ENCODE results near the gene STIM1. TPM values are rescaled to one million over a fixed set of nuclear protein-coding genes. Genes with fewer than 3 reads are reported as not detected.

STIM1 gene
- total RNA-seq, 1 donor from 2014 or later = 46.9 TPM

DNA sequence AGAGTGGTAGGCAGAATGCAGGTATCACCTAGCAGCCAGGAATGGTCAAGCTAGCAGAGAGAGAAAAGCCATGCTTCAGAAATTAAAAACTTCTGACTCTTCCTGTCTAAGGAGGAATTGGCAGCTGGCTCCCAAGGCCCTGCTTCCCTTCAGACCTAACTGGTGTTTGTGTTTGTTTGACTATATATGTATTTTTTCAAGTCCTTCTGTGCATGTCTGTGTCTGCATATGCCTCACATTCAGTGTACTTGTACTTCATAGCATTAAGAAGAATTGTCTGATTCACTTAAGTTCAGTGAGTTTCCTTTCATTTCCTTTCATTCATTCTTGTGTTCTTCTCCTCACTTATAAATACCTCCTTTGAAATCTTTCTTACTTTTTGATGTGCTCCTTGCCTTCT, 130.2 kb downstream of the STIM1 start:
- Mint-ChIP-seq H3K4me3 (ENCODE audit: unreplicated experiment) (no peak overlapping the region), H3K36me3 (ENCODE audit: unreplicated experiment) (peaks cover 4% of the 10 kb centered on the region), H3K9me3 (ENCODE audit: unreplicated experiment) (peaks cover 6% of the 10 kb centered on the region), H3K27ac (ENCODE audit: unreplicated experiment) (no peak overlapping the region), H3K27me3 (ENCODE audit: unreplicated experiment) (no peaks in the 10 kb centered on the region), H3K4me1 (ENCODE audit: unreplicated experiment) (peaks cover 15% of the 10 kb centered on the region)
- no peak for DNase-seq (ENCODE audit: extremely low spot score, unreplicated experiment)
- TF ChIP-seq, protein P1, sequence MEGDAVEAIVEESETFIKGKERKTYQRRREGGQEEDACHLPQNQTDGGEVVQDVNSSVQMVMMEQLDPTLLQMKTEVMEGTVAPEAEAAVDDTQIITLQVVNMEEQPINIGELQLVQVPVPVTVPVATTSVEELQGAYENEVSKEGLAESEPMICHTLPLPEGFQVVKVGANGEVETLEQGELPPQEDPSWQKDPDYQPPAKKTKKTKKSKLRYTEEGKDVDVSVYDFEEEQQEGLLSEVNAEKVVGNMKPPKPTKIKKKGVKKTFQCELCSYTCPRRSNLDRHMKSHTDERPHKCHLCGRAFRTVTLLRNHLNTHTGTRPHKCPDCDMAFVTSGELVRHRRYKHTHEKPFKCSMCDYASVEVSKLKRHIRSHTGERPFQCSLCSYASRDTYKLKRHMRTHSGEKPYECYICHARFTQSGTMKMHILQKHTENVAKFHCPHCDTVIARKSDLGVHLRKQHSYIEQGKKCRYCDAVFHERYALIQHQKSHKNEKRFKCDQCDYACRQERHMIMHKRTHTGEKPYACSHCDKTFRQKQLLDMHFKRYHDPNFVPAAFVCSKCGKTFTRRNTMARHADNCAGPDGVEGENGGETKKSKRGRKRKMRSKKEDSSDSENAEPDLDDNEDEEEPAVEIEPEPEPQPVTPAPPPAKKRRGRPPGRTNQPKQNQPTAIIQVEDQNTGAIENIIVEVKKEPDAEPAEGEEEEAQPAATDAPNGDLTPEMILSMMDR (IDR thresholded peaks at IDR 0.05) = no peak

DNA sequence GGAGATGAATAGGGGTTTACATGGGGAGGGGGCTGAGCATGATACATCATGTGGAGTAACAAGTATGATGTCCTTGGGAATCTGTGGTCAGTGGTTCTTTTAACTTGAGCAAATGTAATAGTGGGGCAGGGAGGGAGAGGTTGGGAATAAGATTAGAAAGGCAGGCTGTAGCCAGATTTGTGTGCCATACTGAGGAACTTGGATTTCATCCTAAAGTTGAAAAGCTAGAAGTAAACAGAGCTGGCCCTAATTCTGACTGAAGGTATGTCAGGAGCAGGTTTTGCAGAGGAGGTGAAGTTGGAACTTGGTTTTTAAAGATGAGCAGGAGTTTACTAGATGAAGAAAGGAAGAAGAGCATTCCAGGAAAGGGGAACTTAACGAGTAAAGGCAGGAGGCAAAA, 130.8 kb downstream of the STIM1 start:
- Mint-ChIP-seq H3K27me3 (ENCODE audit: unreplicated experiment) (no peaks in the 10 kb centered on the region), H3K27ac (ENCODE audit: unreplicated experiment) (no peak overlapping the region), H3K4me3 (ENCODE audit: unreplicated experiment) (no peak overlapping the region), H3K4me1 (ENCODE audit: unreplicated experiment) (peaks cover 12% of the 10 kb centered on the region), H3K36me3 (ENCODE audit: unreplicated experiment) (peaks cover 4% of the 10 kb centered on the region), H3K9me3 (ENCODE audit: unreplicated experiment) (peaks cover 6% of the 10 kb centered on the region)
- DNase-seq (ENCODE audit: extremely low spot score, unreplicated experiment) = no peak
- TF ChIP-seq, protein P1 (IDR thresholded peaks at IDR 0.05) = no peak

DNA sequence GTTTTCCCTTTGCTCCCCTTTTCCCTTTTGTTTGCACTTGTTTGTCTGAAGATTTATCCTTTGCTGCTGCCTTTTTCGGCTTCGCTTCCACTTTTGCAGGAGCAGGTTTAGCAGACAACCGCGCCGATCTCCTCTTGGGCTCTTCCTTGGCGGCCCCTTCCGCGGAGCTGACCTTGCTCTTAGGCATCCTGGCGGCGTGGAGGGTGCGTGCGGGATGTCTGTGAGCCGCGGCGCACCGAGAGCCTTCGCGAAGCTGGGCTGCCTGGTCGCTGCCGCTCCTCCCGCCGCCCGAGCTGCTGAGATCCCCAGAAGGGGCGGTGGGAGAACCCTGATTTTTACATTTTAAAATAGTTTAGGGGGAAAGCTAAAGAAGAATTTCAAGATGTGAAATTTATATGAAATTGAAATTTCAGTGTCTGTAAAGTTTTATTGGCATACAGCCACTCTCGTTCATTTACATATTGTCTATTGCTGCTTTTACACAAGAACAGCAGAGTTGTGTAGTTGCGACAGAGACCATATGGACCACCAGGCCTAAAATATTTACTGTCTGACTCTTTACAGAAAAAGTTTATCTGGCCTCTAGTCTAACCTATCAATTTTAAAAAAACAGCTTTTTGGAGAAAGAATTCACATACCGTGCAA, 133.9 kb downstream of the STIM1 start:
- Mint-ChIP-seq H3K36me3 (ENCODE audit: unreplicated experiment) (peaks cover 9% of the 10 kb centered on the region), H3K27ac (ENCODE audit: unreplicated experiment) (no peak overlapping the region)

DNA sequence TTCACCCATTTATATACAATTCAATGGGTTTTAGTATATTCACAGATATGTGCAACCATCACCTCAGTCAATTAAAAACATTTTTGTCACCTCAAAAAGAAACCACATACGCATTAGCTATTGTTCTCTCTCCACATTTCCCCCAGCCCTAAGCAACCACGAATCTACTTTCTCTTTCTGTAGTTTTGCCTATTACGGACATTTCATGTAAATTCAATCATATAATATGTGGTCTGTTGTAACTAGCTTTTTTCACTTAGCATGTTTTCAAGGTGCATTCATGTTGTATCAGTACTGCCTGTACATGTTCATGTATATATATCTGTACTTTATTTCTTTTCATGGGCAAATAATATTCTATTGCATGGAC, 134.4 kb downstream of the STIM1 start:
- TF ChIP-seq, protein P1 (IDR thresholded peaks at IDR 0.05) = no peak
- peaks cover 13% of the 10 kb centered on the region for H3K36me3 Mint-ChIP-seq (ENCODE audit: unreplicated experiment)
- peaks cover 16% of the 10 kb centered on the region for H3K9me3 Mint-ChIP-seq (ENCODE audit: unreplicated experiment)
- DNase-seq (ENCODE audit: extremely low spot score, unreplicated experiment) = no peak
- H3K27me3 Mint-ChIP-seq (ENCODE audit: unreplicated experiment) = no peaks in the 10 kb centered on the region
- peaks cover 4% of the 10 kb centered on the region for H3K4me1 Mint-ChIP-seq (ENCODE audit: unreplicated experiment)
- no peak overlapping the region for H3K4me3 Mint-ChIP-seq (ENCODE audit: unreplicated experiment)
- H3K27ac Mint-ChIP-seq (ENCODE audit: unreplicated experiment) = no peak overlapping the region

More for the DNA sequence above, 133.9 kb downstream of the STIM1 start:
- TF ChIP-seq, protein P1 (IDR thresholded peaks at IDR 0.05) = no peak
- no peak for DNase-seq (ENCODE audit: extremely low spot score, unreplicated experiment)
- no peak overlapping the region for H3K4me3 Mint-ChIP-seq (ENCODE audit: unreplicated experiment)
- H3K4me1 Mint-ChIP-seq (ENCODE audit: unreplicated experiment) = peaks cover 4% of the 10 kb centered on the region
- peaks cover 12% of the 10 kb centered on the region for H3K9me3 Mint-ChIP-seq (ENCODE audit: unreplicated experiment)
- no peaks in the 10 kb centered on the region for H3K27me3 Mint-ChIP-seq (ENCODE audit: unreplicated experiment)

DNA sequence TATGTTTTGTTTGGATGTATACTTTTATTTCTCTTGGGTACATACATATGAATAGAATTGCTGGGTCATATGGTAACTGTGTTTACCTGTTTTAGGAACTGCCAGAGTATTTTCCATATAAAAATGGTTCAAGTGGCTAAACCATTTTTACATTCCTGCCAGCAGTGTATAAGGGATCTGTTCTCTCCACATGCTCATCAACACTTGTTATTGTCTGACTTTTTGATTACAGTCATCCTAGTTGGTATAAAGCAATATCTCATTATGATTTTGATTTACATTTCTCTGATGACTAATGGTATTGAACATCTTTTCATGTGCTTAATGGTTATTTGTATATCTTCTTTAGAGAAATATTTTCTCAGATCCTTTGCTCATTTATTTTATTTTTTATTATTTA, 134.9 kb downstream of the STIM1 start:
- peaks cover 21% of the 10 kb centered on the region for H3K9me3 Mint-ChIP-seq (ENCODE audit: unreplicated experiment)
- H3K27me3 Mint-ChIP-seq (ENCODE audit: unreplicated experiment) = no peaks in the 10 kb centered on the region
- TF ChIP-seq, protein P1 (IDR thresholded peaks at IDR 0.05) = no peak
- no peak overlapping the region for H3K4me3 Mint-ChIP-seq (ENCODE audit: unreplicated experiment)
- peaks cover 4% of the 10 kb centered on the region for H3K4me1 Mint-ChIP-seq (ENCODE audit: unreplicated experiment)
- no peak for DNase-seq (ENCODE audit: extremely low spot score, unreplicated experiment)
- no peak overlapping the region for H3K27ac Mint-ChIP-seq (ENCODE audit: unreplicated experiment)
- H3K36me3 Mint-ChIP-seq (ENCODE audit: unreplicated experiment) = peaks cover 17% of the 10 kb centered on the region
